ENCODE results near the gene TEX264.

TEX264 gene

GRCh38 chr3:51698209-51698608, 27.2 kb downstream of the TEX264 start:
- no peak for DNase-seq (ENCODE audit: low spot score)

GRCh38 chr3:51700403-51700802, 29.4 kb downstream of the TEX264 start:
- no peak for DNase-seq (ENCODE audit: low spot score)

GRCh38 chr3:51702156-51702555, 31.1 kb downstream of the TEX264 start:
- no peak for DNase-seq (ENCODE audit: low spot score)

GRCh38 chr3:51703068-51703760, 32.2 kb downstream of the TEX264 start:
- no peak for DNase-seq (ENCODE audit: low spot score)

GRCh38 chr3:51703761-51704510, 32.9 kb downstream of the TEX264 start:
- no peak for DNase-seq (ENCODE audit: low spot score)

GRCh38 chr3:51704511-51704950, 33.5 kb downstream of the TEX264 start:
- no peak for DNase-seq (ENCODE audit: low spot score)

- no peak for DNase-seq (ENCODE audit: low spot score)
These were observed 34.4 kb downstream of the TEX264 start for GRCh38 chr3:51705276-51706020.

GRCh38 chr3:51706021-51706485, 35.0 kb downstream of the TEX264 start:
- no peak for DNase-seq (ENCODE audit: low spot score)

GRCh38 chr3:51706788-51707731, 36.0 kb downstream of the TEX264 start, which contains the start of gene GRM2:
Gene GRM2 (plus strand): TSS chr3:51707068. CDS start chr3:51708984, 1,916 bp downstream.
- no peak for DNase-seq (ENCODE audit: low spot score)

GRCh38 chr3:51708216-51708845, 37.3 kb downstream of the TEX264 start:
- DNase-seq (ENCODE audit: low spot score): no peak

- DNase-seq (ENCODE audit: low spot score): no peak
These were observed 38.0 kb downstream of the TEX264 start for GRCh38 chr3:51709004-51709420.

GRCh38 chr3:51709675-51710074, 38.6 kb downstream of the TEX264 start:
- no peak for DNase-seq (ENCODE audit: low spot score)

- no peak for DNase-seq (ENCODE audit: low spot score)
These were observed 39.7 kb downstream of the TEX264 start for GRCh38 chr3:51710631-51711351.

- no peak for DNase-seq (ENCODE audit: low spot score)
These were observed 40.4 kb downstream of the TEX264 start for GRCh38 chr3:51711352-51712037.

- no peak for DNase-seq (ENCODE audit: low spot score)
These were observed 41.0 kb downstream of the TEX264 start for GRCh38 chr3:51712038-51712420.

GRCh38 chr3:51712511-51712931, 41.5 kb downstream of the TEX264 start:
- no peak for DNase-seq (ENCODE audit: low spot score)

- no peak for DNase-seq (ENCODE audit: low spot score)
These were observed 41.9 kb downstream of the TEX264 start for GRCh38 chr3:51712963-51713362.

GRCh38 chr3:51715231-51715976, 44.4 kb downstream of the TEX264 start:
- no peak for DNase-seq (ENCODE audit: low spot score)

- DNase-seq (ENCODE audit: low spot score): no peak
These were observed 44.9 kb downstream of the TEX264 start for GRCh38 chr3:51715977-51716294.
